GM12801 (cell line): ENCODE data around the gene CDH13.

Source experiments
- TF ChIP-seq, protein P1 (sequence below): IDR thresholded peaks from one replicate; pipeline ENCODE4 v1.5.1; 2011; ENCODE audit warnings: control low read depth; ENCODE audit not compliant: insufficient read length; ENCODE audit errors: extremely low read depth

CDH13 gene

DNA sequence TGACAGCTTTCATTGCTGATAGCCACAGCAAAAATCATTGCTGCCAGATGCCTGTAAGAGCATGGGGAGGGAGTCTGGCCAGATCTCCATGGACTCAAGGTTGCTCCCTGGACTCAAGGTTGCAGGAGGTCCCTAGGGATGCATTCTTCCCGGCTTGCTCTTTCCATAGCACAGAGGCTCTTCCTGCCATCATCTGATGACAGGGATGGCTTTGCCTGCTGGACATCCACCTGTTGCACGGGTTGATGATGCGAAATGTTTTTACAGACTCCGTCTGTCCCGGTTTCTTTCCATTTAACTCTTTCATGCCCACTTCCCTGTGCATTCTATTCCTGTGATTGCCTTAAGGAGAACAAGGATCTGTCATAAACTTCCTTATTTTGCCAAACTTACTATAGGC is 1065.5 kb downstream of the CDH13 start:
- TF ChIP-seq, protein P1, sequence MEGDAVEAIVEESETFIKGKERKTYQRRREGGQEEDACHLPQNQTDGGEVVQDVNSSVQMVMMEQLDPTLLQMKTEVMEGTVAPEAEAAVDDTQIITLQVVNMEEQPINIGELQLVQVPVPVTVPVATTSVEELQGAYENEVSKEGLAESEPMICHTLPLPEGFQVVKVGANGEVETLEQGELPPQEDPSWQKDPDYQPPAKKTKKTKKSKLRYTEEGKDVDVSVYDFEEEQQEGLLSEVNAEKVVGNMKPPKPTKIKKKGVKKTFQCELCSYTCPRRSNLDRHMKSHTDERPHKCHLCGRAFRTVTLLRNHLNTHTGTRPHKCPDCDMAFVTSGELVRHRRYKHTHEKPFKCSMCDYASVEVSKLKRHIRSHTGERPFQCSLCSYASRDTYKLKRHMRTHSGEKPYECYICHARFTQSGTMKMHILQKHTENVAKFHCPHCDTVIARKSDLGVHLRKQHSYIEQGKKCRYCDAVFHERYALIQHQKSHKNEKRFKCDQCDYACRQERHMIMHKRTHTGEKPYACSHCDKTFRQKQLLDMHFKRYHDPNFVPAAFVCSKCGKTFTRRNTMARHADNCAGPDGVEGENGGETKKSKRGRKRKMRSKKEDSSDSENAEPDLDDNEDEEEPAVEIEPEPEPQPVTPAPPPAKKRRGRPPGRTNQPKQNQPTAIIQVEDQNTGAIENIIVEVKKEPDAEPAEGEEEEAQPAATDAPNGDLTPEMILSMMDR: no peak

DNA sequence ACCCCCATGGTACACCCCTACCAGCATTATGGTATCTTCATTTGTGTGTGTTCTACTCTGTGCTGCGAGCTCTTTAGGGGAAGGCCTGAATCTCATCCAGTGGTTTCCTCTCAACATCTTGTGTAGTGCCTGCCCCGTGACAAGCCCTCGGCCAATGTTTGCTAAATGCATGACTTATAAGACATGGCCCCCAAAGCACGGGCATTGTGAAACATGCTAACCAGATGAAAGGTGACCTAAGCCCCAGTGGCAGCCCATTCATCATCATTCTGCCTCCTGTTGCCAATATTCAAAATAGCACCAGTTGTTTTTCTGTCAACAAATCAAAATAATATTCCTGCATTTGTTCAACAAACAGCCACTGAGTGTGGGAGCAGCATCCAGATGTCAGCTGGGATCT is 1072.2 kb downstream of the CDH13 start:
- TF ChIP-seq, protein P1: no peak

DNA sequence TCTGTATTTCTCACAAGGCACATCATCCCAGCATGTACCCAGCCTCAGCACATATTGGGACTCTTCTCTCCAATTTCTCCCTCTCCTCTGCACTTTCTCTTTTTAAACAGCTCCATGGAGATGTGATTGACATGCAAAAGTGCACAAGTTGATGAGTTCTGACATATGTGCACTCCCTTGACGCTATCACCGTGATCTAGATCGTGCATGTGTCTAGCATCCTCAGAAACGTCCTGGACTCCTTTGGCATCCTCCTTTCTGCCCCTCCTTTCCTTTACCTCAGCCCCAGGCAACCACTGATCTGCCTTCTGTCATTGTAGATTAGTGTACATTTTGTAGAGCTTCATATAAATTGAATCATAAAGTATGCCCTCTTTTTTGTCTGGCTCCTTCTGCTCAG is 1073.0 kb downstream of the CDH13 start:
- TF ChIP-seq, protein P1: no peak

DNA sequence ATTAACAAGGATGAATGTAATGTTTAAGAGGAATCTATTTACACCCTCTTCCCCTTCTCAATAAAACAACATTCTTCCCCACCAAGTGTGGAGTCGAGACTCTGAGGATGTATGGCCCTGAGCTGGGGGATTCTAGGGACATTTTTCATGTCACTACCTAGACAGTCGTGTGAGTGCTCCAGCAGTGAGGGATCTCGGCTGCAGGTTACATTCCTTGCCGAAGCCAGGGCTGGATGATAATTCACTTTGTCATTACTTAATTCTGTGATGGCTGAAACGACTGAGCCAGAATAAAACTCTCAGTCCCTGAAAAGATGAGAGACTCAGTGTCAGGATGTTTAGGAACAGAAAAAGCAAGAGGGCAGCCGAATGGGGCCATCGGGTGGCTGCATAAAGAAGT is 1074.1 kb downstream of the CDH13 start:
- TF ChIP-seq, protein P1: no peak

DNA sequence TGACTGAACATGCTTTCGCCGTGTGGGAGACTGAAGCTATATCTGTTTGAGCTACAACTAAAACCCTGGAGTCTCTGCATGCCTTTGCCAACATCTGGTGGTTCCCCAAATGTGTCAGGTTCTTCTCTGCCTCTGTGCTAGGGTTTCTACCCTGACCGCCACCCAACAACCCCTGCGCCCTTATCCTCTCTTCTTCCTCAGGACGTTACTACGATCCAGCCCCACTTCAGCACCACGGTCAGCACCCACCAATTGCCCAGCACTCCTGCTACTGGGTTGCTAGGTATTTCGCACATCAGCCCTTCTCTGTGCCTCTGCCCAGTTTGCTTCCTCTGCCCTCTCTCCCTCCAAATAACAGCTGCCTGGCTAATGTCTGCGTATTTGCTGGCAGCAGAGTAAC is 1074.7 kb downstream of the CDH13 start:
- TF ChIP-seq, protein P1: no peak

DNA sequence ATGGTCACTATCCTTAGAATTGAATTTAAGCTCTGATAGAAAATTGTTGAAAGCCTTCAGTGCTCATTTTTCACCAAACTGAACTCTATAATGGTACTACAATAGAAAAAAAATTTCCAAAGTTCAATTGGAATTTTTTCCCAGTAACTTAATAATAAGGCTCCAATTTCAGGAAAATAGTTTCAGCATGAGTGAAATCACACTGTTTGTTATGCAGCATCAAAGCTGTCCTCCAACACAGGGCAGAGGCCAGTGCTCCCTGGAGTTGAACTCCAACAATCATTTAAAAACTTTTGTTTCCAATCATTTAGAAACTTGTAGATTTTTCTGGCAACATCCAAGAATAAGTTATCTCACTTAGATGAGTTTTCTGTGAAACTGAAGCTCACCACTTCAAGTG is 1077.9 kb downstream of the CDH13 start:
- TF ChIP-seq, protein P1: no peak

DNA sequence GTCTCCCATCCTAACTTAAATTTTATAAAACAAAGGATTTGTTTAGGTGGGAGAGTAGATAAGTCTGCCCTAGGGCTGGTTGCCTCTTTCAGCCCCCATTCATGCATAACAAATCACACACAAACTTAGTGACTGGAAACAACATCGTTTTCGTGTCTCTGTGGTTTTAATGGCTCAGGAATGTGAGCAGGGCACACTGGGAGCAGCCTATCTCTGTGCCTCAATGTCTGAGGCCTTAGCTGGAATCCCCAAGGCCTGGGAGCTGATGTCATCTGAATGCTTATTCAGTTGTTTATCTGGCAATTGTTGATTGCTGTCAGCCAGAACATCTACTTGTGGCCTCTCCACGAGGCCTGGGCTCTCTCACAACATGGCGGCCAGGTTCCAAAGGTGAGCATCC is 1079.1 kb downstream of the CDH13 start:
- TF ChIP-seq, protein P1: no peak

DNA sequence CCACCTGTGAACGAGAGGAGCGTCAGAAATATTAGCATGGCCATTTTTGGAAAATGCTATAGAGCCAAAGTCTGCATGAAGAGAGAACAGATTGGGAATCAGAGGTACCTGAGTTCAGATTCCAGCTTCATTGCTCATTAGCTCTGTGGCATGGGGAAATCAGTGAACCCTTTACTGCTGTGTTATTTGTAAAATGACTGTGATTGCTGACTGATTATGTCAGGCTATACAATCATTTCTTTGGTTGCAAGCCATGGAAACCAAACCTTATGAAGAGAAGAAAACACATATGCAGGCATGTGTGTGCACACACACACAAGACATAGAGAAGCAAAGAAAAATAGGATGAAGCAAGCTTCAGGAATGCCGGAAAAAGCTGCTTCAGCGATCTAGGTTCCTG is 1079.6 kb downstream of the CDH13 start:
- TF ChIP-seq, protein P1: no peak
